IPS-15b (cell line): Measurements from ENCODE around the gene FXYD1.
A peak's percentile ranks its signal among the peaks of the same experiment; 100 is the strongest.

Experiments used
- H3K27me3 ChIP-seq: one replicate; pipeline ENCODE4 v1.6.1; 2013; ENCODE audit warnings: low read length; ENCODE audit not compliant: control insufficient read depth, insufficient read depth
- H3K36me3 ChIP-seq: one replicate; pipeline ENCODE4 v1.6.1; 2013; ENCODE audit warnings: low read length; ENCODE audit not compliant: control insufficient read depth, insufficient read depth
- H3K4me1 ChIP-seq: one replicate; pipeline ENCODE4 v1.6.1; 2013; ENCODE audit warnings: mild to moderate bottlenecking, low read length; ENCODE audit not compliant: control insufficient read depth, insufficient read depth
- H3K4me3 ChIP-seq: one replicate; pipeline ENCODE4 v1.5.1; 2013; ENCODE audit warnings: low read depth, low read length
- H3K9ac ChIP-seq: one replicate; pipeline ENCODE4 v1.6.1; 2013; ENCODE audit warnings: low read depth, mild to moderate bottlenecking, low read length
- H3K9me3 ChIP-seq: one replicate; pipeline ENCODE4 v1.6.1; 2013; ENCODE audit warnings: mild to moderate bottlenecking, low read length; ENCODE audit not compliant: control insufficient read depth, insufficient read depth

The FXYD1 gene

GRCh38 chr19:35138305-35138892 is at the start of gene FXYD1:
Gene FXYD1, plus strand, starts transcription at chr19:35138824. Its CDS starts 1,256 bp downstream, at chr19:35140080.
- peaks cover 7% of the 10 kb centered on the region for H3K27me3 ChIP-seq
- H3K4me3 ChIP-seq = no peak within 1 kb of the TSS
- H3K9me3 ChIP-seq = no peaks in the 10 kb centered on the region
- no peak within 1 kb of the TSS for H3K9ac ChIP-seq
- H3K36me3 ChIP-seq = no peaks in the 10 kb centered on the region
- peaks cover 15% of the 10 kb centered on the region for H3K4me1 ChIP-seq

- Histone ChIP-seq H3K27me3 (no peaks in the 10 kb centered on the region), H3K4me1 (no peaks in the 10 kb centered on the region), H3K36me3 (no peaks in the 10 kb centered on the region), H3K4me3 (no peak overlapping the region), H3K9ac (no peak overlapping the region), H3K9me3 (no peaks in the 10 kb centered on the region)
Observed at GRCh38 chr19:35089554-35089953, 49.1 kb upstream of the FXYD1 start.

- Histone ChIP-seq H3K36me3 (no peaks in the 10 kb centered on the region), H3K4me1 (no peaks in the 10 kb centered on the region), H3K27me3 (no peaks in the 10 kb centered on the region), H3K9ac (no peak overlapping the region), H3K9me3 (no peaks in the 10 kb centered on the region), H3K4me3 (peak overlapping the region; percentile 39)
Observed at GRCh38 chr19:35090160-35090505, 48.5 kb upstream of the FXYD1 start.

GRCh38 chr19:35090506-35091214 is 48.0 kb upstream of the FXYD1 start:
- Histone ChIP-seq H3K4me1 (no peaks in the 10 kb centered on the region), H3K4me3 (peak overlapping the region; percentile 39), H3K9me3 (no peaks in the 10 kb centered on the region), H3K9ac (no peak overlapping the region), H3K27me3 (no peaks in the 10 kb centered on the region), H3K36me3 (no peaks in the 10 kb centered on the region)

- H3K36me3 ChIP-seq = no peaks in the 10 kb centered on the region
- no peaks in the 10 kb centered on the region for H3K27me3 ChIP-seq
- no peaks in the 10 kb centered on the region for H3K4me1 ChIP-seq
- H3K9me3 ChIP-seq = no peaks in the 10 kb centered on the region
- no peak overlapping the region for H3K9ac ChIP-seq
- no peak overlapping the region for H3K4me3 ChIP-seq
Observed at GRCh38 chr19:35093430-35093829, 45.2 kb upstream of the FXYD1 start.

GRCh38 chr19:35093941-35094647 is 44.5 kb upstream of the FXYD1 start:
- Histone ChIP-seq H3K9me3 (no peaks in the 10 kb centered on the region), H3K27me3 (no peaks in the 10 kb centered on the region), H3K4me1 (no peaks in the 10 kb centered on the region), H3K9ac (no peak overlapping the region), H3K36me3 (no peaks in the 10 kb centered on the region), H3K4me3 (no peak overlapping the region)

GRCh38 chr19:35094656-35095055 is 44.0 kb upstream of the FXYD1 start:
- H3K36me3 ChIP-seq = no peaks in the 10 kb centered on the region
- no peak overlapping the region for H3K9ac ChIP-seq
- no peaks in the 10 kb centered on the region for H3K4me1 ChIP-seq
- H3K27me3 ChIP-seq = no peaks in the 10 kb centered on the region
- H3K4me3 ChIP-seq = no peak overlapping the region
- no peaks in the 10 kb centered on the region for H3K9me3 ChIP-seq

- H3K9ac ChIP-seq = no peak overlapping the region
- no peaks in the 10 kb centered on the region for H3K4me1 ChIP-seq
- no peaks in the 10 kb centered on the region for H3K36me3 ChIP-seq
- no peaks in the 10 kb centered on the region for H3K9me3 ChIP-seq
- H3K27me3 ChIP-seq = no peaks in the 10 kb centered on the region
- H3K4me3 ChIP-seq = no peak overlapping the region
Observed at GRCh38 chr19:35095667-35096368, 42.8 kb upstream of the FXYD1 start.

- H3K9ac ChIP-seq = no peak overlapping the region
- no peaks in the 10 kb centered on the region for H3K27me3 ChIP-seq
- no peaks in the 10 kb centered on the region for H3K4me1 ChIP-seq
Observed at GRCh38 chr19:35098413-35099049, 40.1 kb upstream of the FXYD1 start.

GRCh38 chr19:35099155-35099896 is 39.3 kb upstream of the FXYD1 start:
- H3K4me1 ChIP-seq = no peaks in the 10 kb centered on the region
- H3K4me3 ChIP-seq = no peak overlapping the region
- no peaks in the 10 kb centered on the region for H3K27me3 ChIP-seq
- no peak overlapping the region for H3K9ac ChIP-seq
- H3K9me3 ChIP-seq = no peaks in the 10 kb centered on the region
- no peaks in the 10 kb centered on the region for H3K36me3 ChIP-seq

More at GRCh38 chr19:35098413-35099049, 40.1 kb upstream of the FXYD1 start:
- Histone ChIP-seq H3K9me3 (no peaks in the 10 kb centered on the region), H3K4me3 (no peak overlapping the region), H3K36me3 (no peaks in the 10 kb centered on the region)

GRCh38 chr19:35099897-35100275 is 38.7 kb upstream of the FXYD1 start:
- Histone ChIP-seq H3K9ac (no peak overlapping the region), H3K4me3 (no peak overlapping the region), H3K36me3 (no peaks in the 10 kb centered on the region), H3K4me1 (no peaks in the 10 kb centered on the region), H3K9me3 (no peaks in the 10 kb centered on the region), H3K27me3 (no peaks in the 10 kb centered on the region)
